SK-N-SH (cell line): ENCODE measurements around the gene FPGT. TPM values are rescaled to one million over a fixed set of nuclear protein-coding genes. Genes with fewer than 3 reads are reported as not detected.

Experiments
- CTCF ChIA-PET: fragments of 300-600, 350-600 bp; formaldehyde crosslinking; extraction: SDS; loops from one replicate; lab custom pipeline; 2021; lab: Yijun Ruan, JAX
- POLR2A ChIA-PET: fragments of 350-600 bp; sonication (Branson Sonifier 250); formaldehyde crosslinking; extraction: SDS; loops from one replicate; lab custom pipeline; 2020; ENCODE audit warnings: antibody characterized with exemption, inconsistent platforms; lab: Yijun Ruan, JAX
- DNase-seq: peaks from one replicate; pipeline ENCODE4 v3.0.0; 2012
- H2AFZ ChIP-seq: fragments of 200-600 bp; sonication (generic); 2 replicates; pipeline ENCODE4 v1.8.1; 2016; ENCODE audit warnings: antibody characterized with exemption, mild to moderate bottlenecking, low read depth
- H3F3A ChIP-seq: fragments of 200-600 bp; sonication (generic); replicated peaks from 2 replicates; pipeline ENCODE3; 2016; ENCODE audit warnings: antibody characterized with exemption, mild to moderate bottlenecking; ENCODE audit not compliant: insufficient read depth
- H3K27ac ChIP-seq, 2 experiments: fragments of 200-500 bp in 1 of 2; fragments of 200-600 bp in 1 of 2; sonication (Bioruptor generic) in 1 of 2; sonication (generic), shearing (Covaris generic) in 1 of 2; 2 replicates each; pipeline versions ENCODE4 v1.5.1 to v1.6.1; 2014 to 2016; ENCODE audit warnings: low read depth in 2 of 2, inconsistent platforms in 1 of 2, low read length in 1 of 2, mild to moderate bottlenecking in 1 of 2, mixed read lengths in 1 of 2
- H3K27me3 ChIP-seq: fragments of 200-600 bp; sonication (generic), shearing (Covaris generic); 2 replicates; pipeline ENCODE4 v1.6.1; 2016; ENCODE audit warnings: mixed run types; ENCODE audit not compliant: insufficient read depth
- H3K36me3 ChIP-seq, 2 experiments: fragments of 200-500 bp in 1 of 2; fragments of 200-600 bp in 1 of 2; sonication (Bioruptor generic) in 1 of 2; sonication (generic) in 1 of 2; replicated peaks in 1 of 2; 2 replicates each; pipeline versions ENCODE3 to v1.5.1; 2014 to 2016; ENCODE audit warnings: low read length in 1 of 2, mild to moderate bottlenecking in 1 of 2; ENCODE audit not compliant: insufficient read depth in 2 of 2, control insufficient read depth in 1 of 2
- H3K4me1 ChIP-seq, 2 experiments: fragments of 200-500 bp in 1 of 2; fragments of 200-600 bp in 1 of 2; sonication (Bioruptor generic) in 1 of 2; sonication (generic), shearing (Covaris generic) in 1 of 2; 2 replicates each; pipeline versions ENCODE4 v1.5.1 to v1.6.1; 2014 to 2016; ENCODE audit warnings: low read depth in 1 of 2, low read length in 1 of 2, mixed run types in 1 of 2; ENCODE audit not compliant: insufficient read depth in 2 of 2, control insufficient read depth in 1 of 2
- H3K4me2 ChIP-seq: fragments of 200-600 bp; sonication (generic), shearing (Covaris generic); 2 replicates; pipeline ENCODE4 v1.6.1; 2017; ENCODE audit warnings: mixed run types
- H3K4me3 ChIP-seq, 2 experiments: fragments of 200-500 bp in 1 of 2; fragments of 200-600 bp in 1 of 2; sonication (Bioruptor generic) in 1 of 2; sonication (generic), shearing (Covaris generic) in 1 of 2; 2 replicates each; pipeline versions ENCODE4 v1.5.1 to v1.8.1; 2014 to 2016; ENCODE audit warnings: low read depth in 2 of 2, inconsistent platforms in 1 of 2, low read length in 1 of 2, mild to moderate bottlenecking in 1 of 2, mixed read lengths in 1 of 2, moderate library complexity in 1 of 2
- H3K79me2 ChIP-seq: fragments of 200-600 bp; sonication (generic); 2 replicates; pipeline ENCODE4 v1.8.1; 2017; ENCODE audit warnings: mild to moderate bottlenecking; ENCODE audit not compliant: insufficient read depth
- H3K9ac ChIP-seq: fragments of 200-600 bp; sonication (generic); 2 replicates; pipeline ENCODE4 v1.6.1; 2017; ENCODE audit warnings: mixed run types
- H3K9me2 ChIP-seq: fragments of 200-600 bp; sonication (generic); 2 replicates; pipeline ENCODE4 v1.6.1; 2017; ENCODE audit warnings: mixed run types
- H3K9me3 ChIP-seq: fragments of 200-600 bp; sonication (generic); 2 replicates; pipeline ENCODE4 v1.6.1; 2017; ENCODE audit warnings: mixed run types, mild to moderate bottlenecking, moderate library complexity
- H4K20me1 ChIP-seq: fragments of 200-600 bp; sonication (generic); 2 replicates; pipeline ENCODE4 v1.6.1; 2017; ENCODE audit warnings: mild to moderate bottlenecking, mixed run types; ENCODE audit not compliant: insufficient read depth
- CHD2 ChIP-seq: fragments of 150-350 bp; IDR thresholded peaks from 2 replicates; pipeline ENCODE4 v1.6.1; 2018; ENCODE audit warnings: low read length; ENCODE audit not compliant: partially characterized antibody
- CTCF ChIP-seq: fragments of 200-600 bp; sonication (generic); IDR thresholded peaks from 2 replicates; pipeline ENCODE4 v1.6.1; 2017; ENCODE audit warnings: antibody characterized with exemption, mild to moderate bottlenecking, moderate library complexity
- ELF1 ChIP-seq: IDR thresholded peaks from 2 replicates; pipeline ENCODE4 v1.4.0; 2012
- EZH2phosphoT487 ChIP-seq: fragments of 200-600 bp; sonication (generic); IDR thresholded peaks from 2 replicates; pipeline ENCODE4 v1.6.1; 2017; ENCODE audit warnings: low read depth, mixed run types, mild to moderate bottlenecking, antibody characterized with exemption, moderate library complexity, borderline replicate concordance
- FOSL2 ChIP-seq: IDR thresholded peaks from 2 replicates; pipeline ENCODE4 v1.4.0; 2012; ENCODE audit warnings: low read depth, mild to moderate bottlenecking, moderate library complexity, borderline replicate concordance
- FOXJ3 ChIP-seq: sonication (generic); formaldehyde crosslinking; IDR thresholded peaks from 2 replicates; pipeline ENCODE4 v1.5.1; 2020; ENCODE audit warnings: mild to moderate bottlenecking, missing genetic modification reagents
- MEF2A ChIP-seq: IDR thresholded peaks from 2 replicates; pipeline ENCODE4 v1.4.0; 2012; ENCODE audit warnings: low read depth, borderline replicate concordance
- NFIC ChIP-seq: IDR thresholded peaks from 2 replicates; pipeline ENCODE4 v1.4.0; 2012; ENCODE audit warnings: borderline replicate concordance
- POLR2AphosphoS5 ChIP-seq: IDR thresholded peaks from 2 replicates; pipeline ENCODE4 v1.6.1; 2012; ENCODE audit warnings: low read depth, low read length
- RAD21 ChIP-seq: IDR thresholded peaks from 2 replicates; pipeline ENCODE4 v1.6.1; 2012; ENCODE audit warnings: mild to moderate bottlenecking, low read length
- RCOR1 ChIP-seq: fragments of 150-350 bp; IDR thresholded peaks from 2 replicates; pipeline ENCODE4 v1.6.1; 2017; ENCODE audit warnings: antibody characterized with exemption, low read length
- TAF1 ChIP-seq: IDR thresholded peaks from 2 replicates; pipeline ENCODE4 v1.6.1; 2012; ENCODE audit warnings: low read depth, mild to moderate bottlenecking, low read length, moderate library complexity, borderline replicate concordance
- USF1 ChIP-seq: IDR thresholded peaks from 2 replicates; pipeline ENCODE4 v1.4.0; 2012; ENCODE audit warnings: low read depth, borderline replicate concordance
- WGBS: methylation state at CpG from one replicate; pipeline ENCODE4 v1.1.6; 2017; ENCODE audit warnings: low lambda C conversion rate; 5-methylcytosine and 5-hydroxymethylcytosine counted together
- polyA plus RNA-seq, 3 experiments: library from polyadenylated mRNA; depleted of rRNA; stranded (reverse); fragments of >200 nt; gene quantifications; 2 replicates each; pipeline ENCODE4 v1.2.3, GENCODE V29; 2012
- TF ChIP-seq, protein P1 (sequence below): fragments of 150-350 bp; IDR thresholded peaks from 2 replicates; pipeline ENCODE4 v1.6.1; 2017; ENCODE audit warnings: antibody characterized with exemption, low read length, low read depth, borderline replicate concordance

The FPGT gene
- polyA plus RNA-seq, 1 of the 3 experiments (the other 2 are of a cell fraction): 3.5 TPM

DNA sequence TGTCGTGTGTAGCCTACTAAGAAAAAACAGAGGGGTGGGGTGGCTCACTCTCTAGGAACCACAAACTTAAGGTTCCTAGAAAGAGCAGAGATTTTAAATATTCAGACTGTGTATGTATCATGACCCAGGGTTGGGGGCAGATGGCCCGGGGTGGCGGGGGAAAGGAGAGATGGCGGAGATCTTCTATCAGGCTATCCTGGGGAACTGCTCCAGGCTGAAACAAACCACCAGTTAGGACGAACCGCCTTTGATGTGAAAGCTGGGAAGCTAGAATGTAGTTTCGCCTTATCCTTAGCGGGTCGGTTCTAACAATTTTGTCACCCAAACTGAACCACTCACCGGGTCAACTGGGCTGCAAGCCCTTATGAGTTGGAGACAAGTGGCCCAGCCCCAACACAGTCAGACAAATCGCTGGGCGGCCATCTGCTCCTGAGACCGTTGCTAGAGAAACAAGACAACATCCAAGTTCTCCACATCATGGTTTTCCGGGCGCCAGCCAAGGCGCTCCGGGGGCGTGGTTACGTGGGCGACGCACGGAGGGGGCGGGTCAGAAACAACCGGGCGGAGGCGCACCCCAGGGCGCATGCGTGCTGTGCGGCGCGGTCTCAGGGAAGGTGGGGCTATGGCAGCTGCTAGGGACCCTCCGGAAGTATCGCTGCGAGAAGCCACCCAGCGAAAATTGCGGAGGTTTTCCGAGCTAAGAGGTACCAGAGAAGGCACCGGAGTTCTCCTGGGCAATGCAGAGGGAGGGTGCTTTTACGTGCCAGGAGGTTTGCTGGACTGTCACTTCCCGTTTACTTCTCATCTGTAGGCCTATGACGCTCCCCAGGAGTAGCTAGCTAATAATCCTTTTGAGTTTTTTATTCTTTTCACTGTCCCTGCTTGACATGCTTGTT is at the start of gene FPGT, which contains the start of gene LRRIQ3 (continued):
- TF ChIP-seq ELF1 (peak; percentile 74), CHD2 (no peak)
- TF ChIP-seq, all 33 proteins: peak for 11

GRCh38 chr1:74160046-74160445 is 38.0 kb upstream of the FPGT start:
- CTCF ChIA-PET: no interaction called here
- DNase-seq: no peak
- POLR2A ChIA-PET: no interaction called here

More at GRCh38 chr1:74160046-74160445, 38.0 kb upstream of the FPGT start:
- H3K9me3 ChIP-seq: no peaks in the 10 kb centered on the region
- no peaks in the 10 kb centered on the region for H3K79me2 ChIP-seq
- H3K4me2 ChIP-seq: no peak overlapping the region
- no peaks in the 10 kb centered on the region for H3K9me2 ChIP-seq
- H4K20me1 ChIP-seq: no peaks in the 10 kb centered on the region
- H3F3A ChIP-seq: no peaks in the 10 kb centered on the region
- H2AFZ ChIP-seq: no peak overlapping the region
- H3K27me3 ChIP-seq: no peaks in the 10 kb centered on the region
- TF ChIP-seq CHD2: no peak
- TF ChIP-seq, protein P1, sequence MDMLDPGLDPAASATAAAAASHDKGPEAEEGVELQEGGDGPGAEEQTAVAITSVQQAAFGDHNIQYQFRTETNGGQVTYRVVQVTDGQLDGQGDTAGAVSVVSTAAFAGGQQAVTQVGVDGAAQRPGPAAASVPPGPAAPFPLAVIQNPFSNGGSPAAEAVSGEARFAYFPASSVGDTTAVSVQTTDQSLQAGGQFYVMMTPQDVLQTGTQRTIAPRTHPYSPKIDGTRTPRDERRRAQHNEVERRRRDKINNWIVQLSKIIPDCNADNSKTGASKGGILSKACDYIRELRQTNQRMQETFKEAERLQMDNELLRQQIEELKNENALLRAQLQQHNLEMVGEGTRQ: no peak
- no peak for TF ChIP-seq FOSL2
- no peak for TF ChIP-seq CTCF
- no peak for TF ChIP-seq MEF2A
- TF ChIP-seq FOXJ3 (CRISPR knock-in tag): no peak
- TF ChIP-seq EZH2phosphoT487: no peak
- TF ChIP-seq POLR2AphosphoS5: no peak
- no peak for TF ChIP-seq RCOR1
- TF ChIP-seq TAF1: no peak
- no peak for TF ChIP-seq NFIC
- no peak for TF ChIP-seq USF1
- TF ChIP-seq RAD21: no peak
- no peaks in the 10 kb centered on the region for H3K36me3 ChIP-seq
- H3K9ac ChIP-seq: no peak overlapping the region
- H3K27ac ChIP-seq: no peak overlapping the region
- H3K4me3 ChIP-seq: no peak overlapping the region
- no peaks in the 10 kb centered on the region for H3K4me1 ChIP-seq
- WGBS: 18% methylated on average over 2 of the region's 2 CpGs
